ENCODE data around the gene DUSP2. TPM values are rescaled to one million over a fixed set of nuclear protein-coding genes. Genes with fewer than 3 reads are reported as not detected.
A peak's percentile ranks its signal among the peaks of the same experiment; 100 is the strongest.

The DUSP2 gene, protein sequence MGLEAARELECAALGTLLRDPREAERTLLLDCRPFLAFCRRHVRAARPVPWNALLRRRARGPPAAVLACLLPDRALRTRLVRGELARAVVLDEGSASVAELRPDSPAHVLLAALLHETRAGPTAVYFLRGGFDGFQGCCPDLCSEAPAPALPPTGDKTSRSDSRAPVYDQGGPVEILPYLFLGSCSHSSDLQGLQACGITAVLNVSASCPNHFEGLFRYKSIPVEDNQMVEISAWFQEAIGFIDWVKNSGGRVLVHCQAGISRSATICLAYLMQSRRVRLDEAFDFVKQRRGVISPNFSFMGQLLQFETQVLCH
- 1 to 10 TPM; 1.7 to 1.9 TPM for total RNA-seq
- long read RNA-seq, partial matches to known transcripts, result 2 of 5 reads
- long read RNA-seq, other reads (novel, unspliced or antisense), result 0 of 5 reads

DNA sequence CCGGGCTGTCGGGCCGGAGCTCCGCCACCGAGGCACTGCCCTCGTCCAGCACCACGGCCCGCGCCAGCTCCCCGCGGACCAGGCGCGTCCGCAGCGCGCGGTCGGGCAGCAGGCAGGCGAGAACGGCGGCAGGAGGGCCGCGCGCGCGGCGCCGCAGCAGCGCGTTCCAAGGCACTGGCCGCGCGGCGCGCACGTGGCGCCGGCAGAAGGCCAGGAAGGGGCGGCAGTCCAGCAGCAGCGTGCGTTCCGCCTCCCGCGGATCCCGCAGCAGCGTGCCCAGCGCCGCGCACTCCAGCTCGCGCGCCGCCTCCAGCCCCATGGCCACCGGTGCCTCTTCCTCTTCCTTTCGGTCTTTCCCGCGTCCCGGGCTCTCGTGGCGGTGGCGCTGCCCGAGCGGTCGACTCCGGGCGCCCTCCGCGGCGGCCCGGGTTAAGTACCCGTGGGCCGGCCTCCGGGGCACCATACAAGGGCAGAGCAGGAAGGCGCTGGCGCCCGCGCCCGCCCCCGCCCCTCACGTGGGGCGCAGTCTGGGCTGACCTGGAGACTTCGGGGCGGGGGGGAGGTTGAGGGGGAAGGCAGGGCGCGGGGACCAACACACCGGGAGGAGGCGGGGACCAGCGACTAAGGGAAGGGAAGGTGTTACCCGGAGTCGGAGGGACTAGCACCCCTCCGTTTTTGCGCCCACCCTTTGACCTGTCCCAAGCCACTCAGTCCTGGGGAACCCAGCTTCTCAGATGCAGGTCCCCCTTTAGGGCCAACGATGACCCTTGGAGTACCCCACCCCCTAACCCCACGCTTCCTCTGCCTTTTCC lies at the start of gene DUSP2:
TSS of gene DUSP2 (minus strand) at position 405 of the 812 bp plus-strand sequence. CDS start at position 319, 86 bp downstream.
- intact Hi-C loops (cut with DNase I, micrococcal nuclease), result no loop called here
- DNase-seq, result peak; percentile 82 to 84
- ATAC-seq, result peak; percentile 74

DNA sequence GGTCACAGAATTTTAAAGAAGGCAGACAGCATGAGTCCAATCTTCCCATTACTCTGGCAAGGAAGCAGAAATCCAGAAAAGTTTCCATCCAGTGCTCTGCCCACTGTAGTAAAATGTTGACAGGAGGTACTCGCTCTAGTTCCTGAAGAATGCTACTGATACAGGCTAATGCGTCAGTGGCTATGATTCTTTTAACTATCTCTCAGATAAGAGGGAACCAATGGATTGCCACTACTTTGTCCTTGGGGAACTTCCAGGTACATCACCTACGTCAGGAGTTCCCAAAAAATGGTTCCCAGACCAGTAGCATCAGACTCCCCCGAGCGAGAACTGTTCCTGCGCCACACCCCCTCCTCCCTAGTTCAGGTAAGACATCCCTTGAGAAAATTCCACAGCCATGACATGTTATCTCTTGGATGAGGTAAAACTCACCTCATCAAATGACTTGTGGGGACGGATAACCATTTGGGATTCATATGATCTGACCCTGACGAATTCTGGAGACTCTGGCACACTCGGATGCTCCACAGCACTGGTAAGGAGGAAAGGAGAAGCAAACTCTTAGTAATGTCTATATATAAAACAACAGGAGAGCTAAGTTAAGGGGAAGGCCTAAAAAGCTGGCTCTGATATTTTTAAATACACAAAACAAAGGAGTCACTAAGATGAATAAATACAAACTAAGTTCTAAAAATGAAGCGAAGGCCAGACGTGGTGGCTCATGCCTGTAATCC lies 46.9 kb upstream of the DUSP2 start:
- intact Hi-C loops (cut with DNase I, micrococcal nuclease), result no loop called here
- DNase-seq, result no peak
- no peak for ATAC-seq

DNA sequence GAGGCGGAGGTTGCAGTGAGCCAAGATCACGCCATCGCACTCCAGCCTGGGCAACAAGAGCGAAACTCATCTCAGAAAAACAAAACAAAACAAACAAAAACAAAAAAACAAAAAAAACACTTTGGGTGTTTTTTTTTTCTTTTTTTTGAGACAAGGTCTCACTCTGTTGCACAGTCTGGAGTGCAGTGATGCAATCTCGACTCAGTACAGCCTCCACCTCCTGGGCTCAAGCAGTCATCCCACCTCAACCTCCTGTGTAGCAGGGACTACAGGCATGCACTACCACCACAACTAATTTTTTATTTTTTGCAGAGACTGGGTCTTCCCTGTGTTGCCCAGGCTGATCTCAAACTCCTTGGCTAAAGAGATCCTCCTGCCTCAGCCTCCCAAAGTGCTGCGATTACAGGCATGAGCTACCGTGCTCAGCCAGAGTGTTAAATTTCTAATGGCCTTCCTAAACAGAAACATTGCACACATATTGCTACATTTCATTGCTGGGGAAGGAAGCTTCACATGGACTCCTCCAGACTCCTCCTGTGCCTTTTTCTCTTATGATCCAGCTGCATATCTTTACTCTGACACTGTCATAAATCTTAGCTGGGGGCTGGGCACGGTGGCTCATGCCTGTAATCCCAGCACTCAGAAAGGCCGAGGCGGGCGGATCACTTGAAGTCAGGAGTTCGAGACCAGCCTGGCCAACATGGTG lies 43.7 kb upstream of the DUSP2 start:
- ATAC-seq (no peak), DNase-seq (no peak)
- intact Hi-C loops (cut with DNase I, micrococcal nuclease), result no loop called here

DNA sequence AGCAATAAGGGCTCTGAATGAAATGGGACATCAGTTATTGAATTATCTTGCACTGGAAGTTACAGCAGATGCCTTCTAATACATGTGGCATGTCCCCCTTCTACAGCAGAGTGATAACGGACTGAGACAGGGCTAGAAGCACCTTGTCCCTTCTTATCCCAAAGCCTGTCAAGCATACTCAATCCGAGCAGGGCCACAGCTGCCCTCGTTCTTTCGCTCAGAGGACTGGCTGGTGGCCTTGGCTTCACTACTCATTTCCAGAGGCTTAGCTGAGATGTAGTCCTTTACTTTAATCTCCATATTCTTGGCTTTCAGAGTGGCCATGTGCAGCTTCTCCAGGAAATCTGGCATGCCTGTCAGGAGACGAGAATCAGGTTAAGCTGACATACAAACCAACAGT lies 41.3 kb upstream of the DUSP2 start:
- intact Hi-C loops (cut with DNase I, micrococcal nuclease), result no loop called here
- ATAC-seq (no peak), DNase-seq (no peak)

DNA sequence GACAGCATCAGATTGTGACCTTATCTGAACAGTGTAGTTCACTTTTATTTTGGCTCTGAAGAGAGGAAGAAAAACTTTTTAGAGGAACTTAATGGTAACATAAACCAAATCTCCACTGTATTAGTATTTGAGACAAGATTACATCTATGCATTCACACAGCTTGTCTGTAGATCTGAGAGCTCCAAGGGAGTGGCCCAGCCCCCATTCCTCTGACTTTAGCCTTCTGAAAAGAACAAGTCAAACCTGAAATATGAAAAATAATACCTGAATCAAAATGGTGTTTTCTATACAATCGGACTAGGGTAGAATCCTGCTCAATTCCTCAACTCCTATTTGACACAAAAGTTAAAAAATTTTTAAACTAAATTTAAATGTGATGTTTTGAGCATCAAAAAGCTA lies 40.3 kb upstream of the DUSP2 start:
- intact Hi-C loops (cut with DNase I, micrococcal nuclease), result no loop called here
- ATAC-seq, result no peak

DNA sequence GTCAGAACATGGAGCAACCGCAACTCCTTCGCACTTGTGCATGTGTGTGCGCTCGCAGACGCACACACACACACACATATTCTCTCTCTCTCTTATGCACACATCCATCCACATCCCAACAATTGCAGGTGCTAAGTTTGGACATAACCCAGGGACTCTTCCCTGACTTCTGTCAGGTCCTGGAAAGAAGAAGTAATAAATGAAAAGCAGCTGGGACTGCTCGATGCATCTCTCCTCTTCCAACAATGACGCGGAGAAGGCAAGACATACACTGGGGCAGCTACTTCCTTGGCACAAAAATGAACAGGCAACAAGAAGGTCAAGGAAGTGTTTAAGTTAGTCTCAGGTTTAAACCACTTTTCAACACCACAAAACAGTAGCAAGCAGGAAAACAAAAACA lies 39.7 kb upstream of the DUSP2 start:
- DNase-seq, result no peak
- intact Hi-C loops (cut with DNase I, micrococcal nuclease), result no loop called here

More for the DNA sequence above, 40.3 kb upstream of the DUSP2 start:
- no peak for DNase-seq

DNA sequence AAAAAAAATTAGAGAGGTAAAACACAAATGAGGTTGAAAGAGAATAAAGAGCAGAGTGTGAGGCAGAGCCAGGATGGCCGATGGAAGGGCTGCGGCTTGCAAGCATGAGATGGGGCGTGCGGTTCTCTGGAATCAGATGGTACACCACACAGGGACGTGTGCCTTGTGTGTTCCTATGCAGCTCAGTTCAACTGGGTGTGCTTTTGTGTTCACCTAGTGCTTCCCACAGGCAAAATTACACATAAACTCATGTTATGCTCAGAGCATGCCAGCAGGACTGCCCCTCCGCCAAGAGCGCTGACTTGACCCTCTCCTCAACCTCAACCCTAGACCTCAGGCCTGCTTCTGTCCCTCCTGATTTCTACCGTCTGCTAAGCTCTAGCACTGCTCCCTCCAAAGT lies 38.9 kb upstream of the DUSP2 start:
- intact Hi-C loops (cut with DNase I, micrococcal nuclease), result no loop called here
- DNase-seq, result no peak
- no peak for ATAC-seq

More for the DNA sequence above, 39.7 kb upstream of the DUSP2 start:
- no peak for ATAC-seq

DNA sequence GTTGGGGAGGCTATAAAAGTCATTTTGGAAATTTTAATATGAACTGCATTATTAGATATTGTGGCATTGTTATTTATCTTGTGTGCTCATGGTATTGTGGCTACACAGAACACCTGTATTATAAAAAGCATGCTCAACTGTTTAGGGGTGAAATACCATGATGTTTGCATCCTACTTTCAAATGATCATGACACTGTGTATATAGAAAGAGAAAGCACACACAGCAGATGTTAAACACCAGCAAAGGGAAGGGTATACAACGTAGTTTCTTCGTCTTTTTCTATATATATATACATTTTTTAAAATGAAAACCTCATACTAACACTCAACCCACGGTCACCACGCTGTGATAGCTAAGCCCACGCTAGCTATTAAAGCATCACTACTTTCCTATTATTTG lies 36.3 kb upstream of the DUSP2 start:
- no peak for ATAC-seq
- no peak for DNase-seq
- intact Hi-C loops (cut with DNase I, micrococcal nuclease), result no loop called here

DNA sequence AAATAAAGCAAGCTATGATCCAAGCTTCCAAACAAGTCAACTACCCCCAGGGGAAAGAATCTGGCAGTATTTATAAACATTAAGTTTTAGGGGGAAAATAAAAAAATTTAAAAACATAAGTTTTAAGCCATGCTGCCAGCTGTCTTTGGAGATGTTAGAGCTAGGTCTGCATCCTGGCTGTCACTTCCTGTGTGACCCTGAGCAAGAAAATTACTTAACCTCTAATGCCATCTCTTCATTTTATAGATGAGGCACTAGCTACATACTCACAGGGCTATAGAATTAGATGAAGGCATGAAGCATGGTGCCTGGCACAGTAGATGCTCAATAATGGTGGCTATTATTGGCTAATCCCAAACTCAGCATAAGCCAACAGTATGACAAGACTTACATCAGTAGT lies 35.3 kb upstream of the DUSP2 start:
- no peak for DNase-seq
- ATAC-seq, result no peak
- intact Hi-C loops (cut with DNase I, micrococcal nuclease), result no loop called here

DNA sequence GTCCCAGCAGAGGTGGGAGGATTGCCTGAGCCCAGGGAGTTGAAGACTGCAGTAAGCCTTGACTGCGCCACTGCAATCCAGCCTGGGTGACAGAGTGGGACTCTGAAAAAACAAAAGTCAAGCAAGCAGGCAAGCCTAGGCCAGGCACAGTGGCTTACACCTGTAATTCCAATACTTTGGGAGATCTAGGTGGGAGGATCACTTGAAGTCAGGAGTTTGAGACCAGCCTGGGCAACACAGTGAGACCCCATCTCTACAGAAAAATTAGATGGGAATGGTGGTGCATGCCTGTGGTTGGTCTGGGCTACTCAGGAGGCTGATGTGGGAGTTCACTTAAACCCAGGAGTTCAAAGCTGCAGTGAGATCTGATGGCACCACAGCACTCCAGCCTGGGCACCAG lies 34.8 kb upstream of the DUSP2 start:
- no peak for ATAC-seq
- intact Hi-C loops (cut with DNase I, micrococcal nuclease), result no loop called here
- DNase-seq, result no peak

DNA sequence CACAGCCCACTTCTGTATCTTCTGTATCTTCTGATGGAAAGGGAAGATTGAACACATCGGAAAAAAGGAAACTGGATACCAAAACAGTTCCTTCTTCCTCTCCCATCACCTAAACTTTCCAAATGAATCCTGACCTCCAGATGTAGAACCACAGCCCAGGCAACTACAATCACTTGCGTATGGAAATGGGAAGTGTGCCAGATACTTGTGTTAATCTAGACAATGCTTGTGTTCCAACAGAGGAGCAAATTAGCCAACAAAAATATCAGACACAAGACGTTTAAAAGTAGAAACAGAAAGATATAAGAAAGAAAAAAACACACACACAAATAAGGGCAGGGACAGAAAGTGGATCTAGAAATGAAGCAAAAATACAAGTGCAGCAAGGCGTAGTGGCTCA lies 31.4 kb upstream of the DUSP2 start:
- ATAC-seq (no peak), DNase-seq (no peak)
- intact Hi-C loops (cut with DNase I, micrococcal nuclease), result no loop called here

DNA sequence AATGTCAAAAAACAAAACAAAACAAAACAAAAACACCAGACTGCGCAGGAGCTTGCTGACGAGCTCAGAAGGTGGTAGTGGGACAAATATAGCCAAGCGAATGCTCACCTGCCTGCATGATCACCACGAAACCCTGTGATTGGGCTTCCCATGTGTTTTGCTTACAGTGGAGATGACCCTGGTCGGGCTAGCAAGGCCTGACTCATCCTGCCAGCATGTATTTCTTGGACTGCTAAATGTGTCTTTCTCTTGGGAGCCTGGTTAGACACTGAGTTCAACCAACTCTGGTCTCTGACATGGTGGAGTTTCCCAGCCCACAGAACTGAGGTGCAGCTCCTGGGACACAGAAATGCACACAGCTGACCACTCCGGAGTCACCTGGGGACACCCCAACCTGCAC lies 30.7 kb upstream of the DUSP2 start:
- intact Hi-C loops (cut with DNase I, micrococcal nuclease), result no loop called here
- ATAC-seq, result no peak

DNA sequence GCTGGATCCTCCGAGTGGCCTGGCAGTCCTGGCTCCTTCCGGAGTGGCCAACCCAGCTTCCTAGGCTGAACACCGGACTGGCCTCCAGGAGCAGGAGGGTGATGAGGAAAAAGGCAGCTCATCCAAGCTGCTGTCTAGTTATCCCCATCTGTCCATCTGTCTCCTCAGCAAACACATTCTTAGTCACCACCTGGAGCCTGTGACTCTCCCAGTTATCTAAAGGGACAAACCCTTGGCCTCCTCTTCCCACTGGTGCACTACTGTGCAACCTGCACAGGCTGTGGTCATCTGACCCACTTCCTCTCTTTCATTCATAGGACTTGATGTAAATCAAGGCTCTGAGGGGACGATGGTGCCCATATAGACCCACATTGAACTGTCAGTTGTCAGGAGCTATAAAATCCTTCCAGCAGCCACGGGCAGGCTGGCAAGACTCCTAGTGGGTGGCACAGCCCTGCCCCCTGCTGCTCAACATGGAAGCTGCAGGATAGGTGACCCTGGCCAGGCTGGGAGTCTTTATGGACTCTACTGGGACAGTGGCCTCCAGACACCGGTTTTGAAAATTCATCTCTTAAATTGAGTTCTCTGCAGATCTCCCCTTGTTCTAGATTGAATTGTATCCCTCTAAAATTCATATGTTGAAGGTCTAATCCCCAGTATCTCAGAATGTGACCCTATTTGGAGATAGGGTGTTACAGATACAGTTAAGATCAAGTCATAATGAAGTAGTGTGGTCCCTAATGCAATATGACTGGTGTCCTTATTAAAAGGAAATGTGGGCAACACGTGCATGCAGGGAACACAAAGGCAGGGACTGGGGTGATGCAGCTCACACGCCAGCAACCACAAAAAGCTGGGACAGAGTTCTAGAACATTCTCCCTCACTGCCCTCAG lies 29.3 kb upstream of the DUSP2 start:
- peak; percentile 98 for ATAC-seq
- intact Hi-C loops (cut with DNase I, micrococcal nuclease), result no loop called here
- peak; percentile 64 to 88 for DNase-seq

More for the DNA sequence above, 30.7 kb upstream of the DUSP2 start:
- no peak for DNase-seq

DNA sequence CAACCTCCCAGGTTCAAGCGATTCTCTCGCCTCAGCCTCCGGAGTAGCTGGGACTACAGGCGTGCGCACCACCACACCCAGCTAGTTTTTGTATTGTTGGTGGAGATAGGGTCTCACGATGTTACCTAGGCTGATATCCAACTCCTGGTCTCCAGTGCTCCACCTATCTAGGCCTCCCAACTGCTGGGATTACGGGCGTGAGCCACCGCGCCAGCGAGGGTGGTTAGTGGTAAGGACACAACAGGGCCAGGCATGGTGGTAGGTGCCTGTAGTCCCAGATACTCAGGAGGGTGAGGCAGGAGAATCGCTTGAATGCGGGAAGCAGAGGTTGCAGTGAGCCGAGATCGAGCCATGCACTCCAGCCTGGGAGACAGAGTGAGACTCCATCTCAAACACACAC lies 26.6 kb upstream of the DUSP2 start:
- intact Hi-C loops (cut with DNase I, micrococcal nuclease), result no loop called here
- DNase-seq (no peak), ATAC-seq (no peak)

DNA sequence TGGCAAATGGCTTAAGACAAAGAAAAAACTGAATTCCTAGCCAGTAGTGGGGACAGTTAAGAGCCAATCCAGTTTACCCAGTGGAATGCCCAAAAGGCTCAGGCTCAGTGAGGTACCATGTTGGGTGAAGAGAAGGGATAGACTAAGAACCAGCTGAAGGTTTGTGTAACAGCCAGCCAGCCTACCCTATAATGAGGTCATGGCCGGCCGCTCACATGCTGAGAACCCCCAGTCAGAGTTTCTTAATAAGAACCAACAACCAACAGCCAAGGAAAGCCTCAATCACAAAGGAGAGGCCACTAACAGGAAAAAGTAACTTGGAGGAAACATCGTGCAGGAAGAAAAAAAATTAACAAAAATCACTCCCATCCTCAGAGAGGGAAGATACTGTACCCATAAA lies 25.4 kb upstream of the DUSP2 start:
- DNase-seq, result no peak
- intact Hi-C loops (cut with DNase I, micrococcal nuclease), result no loop called here
- ATAC-seq, result no peak

DNA sequence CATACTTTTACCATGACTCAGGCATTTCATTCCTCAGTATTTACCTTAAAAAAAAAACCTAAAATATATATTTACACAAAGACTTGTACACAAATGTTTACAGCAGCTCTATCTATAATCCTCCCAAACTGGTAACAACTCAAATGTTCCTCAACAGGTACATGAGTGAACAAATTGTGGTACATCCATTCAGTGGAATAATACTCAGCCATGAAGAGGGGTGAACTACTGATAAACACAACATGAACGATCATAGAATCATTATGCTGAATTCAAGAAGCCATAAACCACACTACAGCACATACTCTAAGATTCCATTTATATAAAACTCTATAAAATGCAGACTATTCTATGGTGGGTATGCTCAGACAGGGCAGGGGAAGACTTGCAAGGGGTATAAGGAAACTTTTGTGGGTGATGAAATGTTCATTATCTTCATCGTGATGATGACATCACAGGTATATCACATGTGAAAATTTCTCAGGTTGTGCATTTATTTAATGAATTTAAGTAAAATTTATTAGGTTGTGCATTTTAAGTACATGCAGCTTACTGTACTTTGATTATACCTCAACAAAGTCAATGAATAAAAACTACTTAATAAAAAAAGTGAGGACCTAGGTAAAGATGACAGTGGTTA lies 24.7 kb upstream of the DUSP2 start:
- ATAC-seq (no peak), DNase-seq (no peak)
- intact Hi-C loops (cut with DNase I, micrococcal nuclease), result no loop called here

DNA sequence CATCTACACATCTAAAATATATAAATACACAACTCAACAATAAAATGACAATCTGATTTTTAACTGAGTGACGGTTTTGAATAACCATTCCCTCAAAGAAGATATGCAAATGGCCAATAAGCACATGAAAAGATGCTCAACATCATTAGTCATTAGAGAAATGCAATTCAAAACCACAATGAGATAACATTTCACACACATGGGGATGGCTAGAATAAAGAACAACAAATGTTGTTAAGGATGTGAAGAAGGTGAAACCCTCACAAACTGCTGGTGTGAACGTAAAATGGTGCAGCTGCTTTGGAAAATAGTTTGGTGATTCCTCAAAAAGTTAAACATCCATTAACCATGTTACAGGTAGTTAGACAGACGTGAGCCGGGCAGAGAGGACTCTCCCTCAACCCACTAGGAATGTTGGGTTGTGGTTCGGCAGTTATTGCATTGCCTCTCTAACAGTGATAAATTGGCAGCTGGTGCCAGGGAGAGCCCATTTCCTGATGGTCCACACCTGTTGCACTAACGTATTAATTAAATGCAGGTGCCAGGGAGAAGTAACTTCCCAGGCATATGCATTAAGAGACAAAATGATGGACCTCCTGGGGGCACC lies 22.3 kb upstream of the DUSP2 start:
- no peak for DNase-seq
- no peak for ATAC-seq
- intact Hi-C loops (cut with DNase I, micrococcal nuclease), result no loop called here
